SK-N-SH (cell line): ENCODE measurements around the gene VAMP5.

Source experiments
- EP300 ChIP-seq, 2 experiments: IDR thresholded peaks; 2 replicates each; pipeline versions ENCODE4 v1.4.0 to v1.6.1; 2012; ENCODE audit warnings: borderline replicate concordance in 1 of 2, low read depth in 1 of 2, low read length in 1 of 2
- EZH2phosphoT487 ChIP-seq: fragments of 200-600 bp; sonication (generic); IDR thresholded peaks from 2 replicates; pipeline ENCODE4 v1.6.1; 2017; ENCODE audit warnings: low read depth, mixed run types, mild to moderate bottlenecking, antibody characterized with exemption, moderate library complexity, borderline replicate concordance
- FOSL2 ChIP-seq: IDR thresholded peaks from 2 replicates; pipeline ENCODE4 v1.4.0; 2012; ENCODE audit warnings: low read depth, mild to moderate bottlenecking, moderate library complexity, borderline replicate concordance
- MXI1 ChIP-seq: IDR thresholded peaks from 2 replicates; pipeline ENCODE4 v1.6.1; 2012; ENCODE audit warnings: mild to moderate bottlenecking, low read depth, low read length, improper control_type of control experiment
- NFIC ChIP-seq: IDR thresholded peaks from 2 replicates; pipeline ENCODE4 v1.4.0; 2012; ENCODE audit warnings: borderline replicate concordance
- RAD21 ChIP-seq: IDR thresholded peaks from 2 replicates; pipeline ENCODE4 v1.6.1; 2012; ENCODE audit warnings: mild to moderate bottlenecking, low read length
- RCOR1 ChIP-seq: fragments of 150-350 bp; IDR thresholded peaks from 2 replicates; pipeline ENCODE4 v1.6.1; 2017; ENCODE audit warnings: antibody characterized with exemption, low read length
- RFX5 ChIP-seq: IDR thresholded peaks from 2 replicates; pipeline ENCODE4 v1.6.1; 2012; ENCODE audit warnings: mild to moderate bottlenecking, improper control_type of control experiment, low read length
- RXRA ChIP-seq: IDR thresholded peaks from 2 replicates; pipeline ENCODE4 v1.4.0; 2012; ENCODE audit warnings: low read depth, mild to moderate bottlenecking, borderline replicate concordance
- TF ChIP-seq, protein P1 (sequence below): fragments of 200-600 bp; sonication (generic); IDR thresholded peaks from 2 replicates; pipeline ENCODE4 v1.6.1; 2017; ENCODE audit warnings: antibody characterized with exemption, mild to moderate bottlenecking, moderate library complexity

DNA sequence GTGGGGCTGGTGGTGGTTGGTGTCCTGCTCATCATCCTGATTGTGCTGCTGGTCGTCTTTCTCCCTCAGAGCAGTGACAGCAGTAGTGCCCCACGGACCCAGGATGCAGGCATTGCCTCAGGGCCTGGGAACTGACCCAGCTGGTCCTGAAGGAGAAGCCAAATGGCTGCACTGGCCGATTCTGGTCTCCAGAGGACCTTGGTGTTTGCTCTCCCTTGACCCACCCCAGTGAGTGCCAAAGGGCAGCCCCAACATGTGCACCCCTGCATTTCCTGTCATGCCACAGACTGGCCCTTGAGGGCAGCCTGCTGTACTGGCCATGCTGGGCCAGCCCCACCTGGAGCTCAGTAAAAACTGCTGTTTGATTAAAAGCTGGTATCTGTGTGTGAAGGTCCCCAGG is 8.8 kb downstream of the VAMP5 start:
- no peak for TF ChIP-seq EP300 (IDR thresholded peaks at IDR 0.05; ENCODE audit: borderline replicate concordance in 1 of 2, low read depth in 1 of 2, low read length in 1 of 2)
- TF ChIP-seq, protein P1, sequence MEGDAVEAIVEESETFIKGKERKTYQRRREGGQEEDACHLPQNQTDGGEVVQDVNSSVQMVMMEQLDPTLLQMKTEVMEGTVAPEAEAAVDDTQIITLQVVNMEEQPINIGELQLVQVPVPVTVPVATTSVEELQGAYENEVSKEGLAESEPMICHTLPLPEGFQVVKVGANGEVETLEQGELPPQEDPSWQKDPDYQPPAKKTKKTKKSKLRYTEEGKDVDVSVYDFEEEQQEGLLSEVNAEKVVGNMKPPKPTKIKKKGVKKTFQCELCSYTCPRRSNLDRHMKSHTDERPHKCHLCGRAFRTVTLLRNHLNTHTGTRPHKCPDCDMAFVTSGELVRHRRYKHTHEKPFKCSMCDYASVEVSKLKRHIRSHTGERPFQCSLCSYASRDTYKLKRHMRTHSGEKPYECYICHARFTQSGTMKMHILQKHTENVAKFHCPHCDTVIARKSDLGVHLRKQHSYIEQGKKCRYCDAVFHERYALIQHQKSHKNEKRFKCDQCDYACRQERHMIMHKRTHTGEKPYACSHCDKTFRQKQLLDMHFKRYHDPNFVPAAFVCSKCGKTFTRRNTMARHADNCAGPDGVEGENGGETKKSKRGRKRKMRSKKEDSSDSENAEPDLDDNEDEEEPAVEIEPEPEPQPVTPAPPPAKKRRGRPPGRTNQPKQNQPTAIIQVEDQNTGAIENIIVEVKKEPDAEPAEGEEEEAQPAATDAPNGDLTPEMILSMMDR = no peak
- TF ChIP-seq RCOR1 = no peak
- no peak for TF ChIP-seq MXI1
- no peak for TF ChIP-seq FOSL2
- no peak for TF ChIP-seq EZH2phosphoT487
- no peak for TF ChIP-seq RAD21
- no peak for TF ChIP-seq RXRA
- no peak for TF ChIP-seq NFIC
- TF ChIP-seq RFX5 = no peak
